NCI-H146 treated with DMSO at 0.1 percent for 48 hours (cell line): ENCODE measurements around the gene OFD1.
A peak's percentile ranks its signal among the peaks of the same experiment; 100 is the strongest.

Source experiments
- DNase-seq: peaks from one replicate; lab custom pipeline; 2025; ENCODE audit not compliant: unreplicated experiment; lab: John Stamatoyannopoulos, UW

Gene OFD1

DNA sequence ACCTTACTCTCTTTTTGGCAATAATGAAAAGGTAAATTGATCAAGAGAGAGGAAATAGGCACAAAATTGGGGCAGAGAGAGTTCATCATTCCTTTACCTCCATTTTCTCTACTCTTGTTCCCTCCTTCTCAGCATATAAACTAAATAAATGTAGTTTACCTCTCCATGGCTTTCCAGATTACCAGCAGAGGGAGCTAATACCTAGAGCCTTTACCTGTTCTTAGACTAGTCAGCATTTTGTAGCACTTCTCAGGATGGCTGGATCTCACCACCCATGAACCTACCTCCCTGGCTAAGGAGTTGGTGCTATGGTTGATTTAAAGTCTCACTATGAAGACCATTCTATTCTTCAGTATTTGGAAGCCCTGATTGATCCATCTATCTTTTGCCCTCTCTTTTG is 15.7 kb downstream of the OFD1 start:
- peak; percentile 57 for DNase-seq

DNA sequence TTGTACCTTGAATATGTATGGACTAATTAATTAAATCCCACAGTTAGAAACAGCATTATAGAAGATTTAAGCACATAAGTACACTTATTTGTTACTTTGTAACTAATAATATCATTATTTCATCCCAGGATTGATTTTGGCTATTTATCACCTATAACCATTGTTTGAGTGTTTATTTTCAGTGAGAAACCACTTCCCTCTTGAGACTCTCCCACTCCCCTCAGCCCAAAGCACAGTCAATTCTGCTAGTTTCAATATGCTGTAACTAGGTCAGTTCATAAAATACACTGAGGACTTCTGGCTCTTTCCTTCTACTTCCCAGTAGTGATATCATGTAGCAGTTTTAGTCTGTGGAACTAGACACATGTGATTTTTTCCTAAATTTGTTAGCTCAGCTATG is 16.3 kb downstream of the OFD1 start:
- DNase-seq, result no peak

DNA sequence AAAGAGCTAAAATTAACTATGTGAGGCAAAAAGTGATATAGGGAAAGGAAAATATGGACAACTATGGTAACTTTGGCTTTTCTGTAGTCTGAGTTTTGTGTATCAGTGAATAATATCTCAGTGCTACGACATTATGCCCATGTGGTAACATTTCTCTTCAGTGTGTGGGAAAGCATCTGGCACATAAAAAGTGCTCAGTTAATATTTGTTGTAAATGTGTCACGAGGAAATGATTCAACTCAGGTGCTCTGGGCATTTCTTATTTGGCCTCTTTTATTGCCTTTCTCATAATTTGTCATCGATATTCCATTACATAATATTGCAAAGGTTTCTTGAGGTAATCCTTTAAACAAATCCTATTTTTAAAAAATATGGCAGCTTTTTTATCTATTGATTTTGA is 17.6 kb downstream of the OFD1 start:
- no peak for DNase-seq

DNA sequence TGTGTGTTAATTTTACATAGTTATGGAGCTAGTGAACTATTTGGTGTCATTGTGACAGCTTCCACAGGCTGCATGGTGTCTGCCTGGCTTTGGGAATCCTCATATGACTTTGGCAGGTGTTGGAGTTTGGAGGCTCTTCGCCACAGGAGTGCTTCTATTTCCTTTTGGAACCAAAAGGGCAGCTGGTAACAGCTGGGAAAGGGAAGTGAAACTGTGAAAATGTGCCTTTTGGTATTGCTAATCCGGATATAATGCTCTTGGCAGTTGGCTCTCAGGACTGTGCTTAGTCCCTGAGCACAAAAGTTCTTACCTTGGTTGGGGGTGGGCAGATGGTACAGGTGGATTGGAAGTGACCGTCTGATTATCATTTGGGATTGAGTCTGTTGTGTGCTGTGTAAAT is 18.1 kb downstream of the OFD1 start:
- no peak for DNase-seq

DNA sequence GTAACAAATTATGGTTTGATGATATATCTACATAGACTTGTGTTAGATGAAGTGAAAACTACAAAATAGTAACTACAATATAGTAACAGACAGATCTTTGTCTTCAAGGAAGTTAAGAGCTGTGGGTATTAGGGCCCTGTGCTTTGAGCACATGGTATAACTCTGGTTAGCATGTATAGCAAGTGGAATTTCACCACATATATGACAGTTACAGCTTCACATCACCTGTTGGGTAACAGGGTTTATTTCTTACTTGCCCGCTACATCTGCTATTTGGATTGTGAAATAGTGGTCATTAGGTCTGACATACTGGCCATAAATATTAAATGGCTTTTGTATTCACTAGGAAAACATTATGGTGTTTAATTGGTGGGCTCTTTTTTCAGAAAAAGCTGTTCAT is 20.2 kb downstream of the OFD1 start:
- DNase-seq, result no peak

DNA sequence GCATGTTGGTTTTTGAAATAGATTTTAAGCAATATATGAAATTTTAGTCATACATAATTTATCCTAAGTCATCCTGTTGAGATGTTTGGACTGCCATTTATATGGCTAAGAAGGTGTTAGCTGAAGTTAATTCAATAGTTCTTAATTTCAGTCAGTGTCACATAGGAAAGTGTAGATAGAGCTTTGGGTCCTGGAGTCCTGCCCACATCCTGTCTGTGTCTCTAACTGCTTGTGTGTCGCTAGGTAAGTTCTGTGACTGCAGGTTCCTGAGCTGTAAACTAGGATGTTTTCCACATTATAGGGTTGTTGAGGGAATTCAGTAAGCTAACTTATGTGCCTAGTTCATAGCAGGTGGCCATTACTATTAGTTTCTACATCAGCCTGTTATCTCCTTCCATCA is 20.7 kb downstream of the OFD1 start:
- no peak for DNase-seq

DNA sequence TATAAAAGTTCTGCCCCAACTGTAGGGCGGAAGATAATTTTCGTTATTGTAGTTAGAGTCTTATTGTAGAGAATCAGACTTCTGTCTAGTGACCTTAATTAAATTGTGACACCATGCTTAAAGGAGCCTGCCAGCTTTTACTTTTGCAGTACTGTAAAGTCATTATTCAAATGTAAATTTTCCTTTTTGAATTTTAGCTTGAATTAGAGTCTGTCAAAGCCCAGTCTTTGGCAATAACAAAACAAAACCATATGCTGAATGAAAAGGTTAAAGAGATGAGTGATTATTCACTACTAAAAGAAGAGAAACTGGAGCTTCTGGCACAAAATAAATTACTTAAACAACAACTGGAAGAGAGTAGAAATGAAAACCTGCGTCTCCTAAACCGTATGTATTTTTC is 21.8 kb downstream of the OFD1 start:
- DNase-seq, result no peak

DNA sequence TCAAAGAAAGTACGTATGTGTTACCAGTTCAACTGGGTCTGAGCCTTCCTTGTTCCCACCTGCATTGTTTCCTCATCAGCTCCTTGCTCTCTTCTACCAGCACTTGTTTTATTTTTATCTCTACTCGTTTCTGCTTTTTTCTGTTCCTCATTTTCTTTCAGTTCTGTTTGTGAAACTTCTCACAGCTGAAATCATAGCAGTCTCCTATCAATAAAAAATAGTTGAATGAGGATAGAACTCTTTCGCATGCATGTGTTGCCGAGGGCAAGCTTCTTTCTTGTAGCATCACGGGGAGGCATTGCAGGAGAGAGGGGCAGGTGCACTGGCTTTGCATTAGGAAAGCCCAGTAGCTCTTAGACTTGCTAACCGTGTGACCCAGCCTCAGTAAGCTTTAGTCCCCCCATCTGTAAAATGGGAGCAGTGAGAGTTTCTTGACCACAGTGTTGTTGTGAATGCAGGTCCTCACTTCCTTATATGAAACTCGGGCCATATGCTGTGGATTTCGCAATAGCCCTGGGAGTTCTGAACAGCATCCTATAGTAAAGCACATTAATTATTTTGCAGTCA is 24.7 kb downstream of the OFD1 start:
- DNase-seq, result no peak

DNA sequence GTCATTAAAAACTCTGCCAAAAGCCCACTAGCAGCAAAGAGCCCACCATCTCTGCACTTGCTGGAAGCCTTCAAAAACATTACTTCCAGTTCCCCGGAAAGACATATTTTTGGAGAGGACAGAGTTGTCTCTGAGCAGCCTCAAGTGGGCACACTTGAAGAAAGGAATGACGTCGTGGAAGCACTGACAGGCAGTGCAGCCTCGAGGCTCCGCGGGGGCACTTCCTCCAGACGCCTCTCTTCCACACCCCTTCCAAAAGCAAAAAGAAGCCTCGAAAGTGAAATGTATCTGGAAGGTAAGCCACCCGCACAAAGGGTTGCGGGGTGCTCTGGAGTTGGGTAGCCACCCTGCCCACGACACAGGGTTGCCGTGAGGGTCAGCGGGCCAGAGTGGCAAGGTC is 25.9 kb downstream of the OFD1 start:
- DNase-seq, result no peak

DNA sequence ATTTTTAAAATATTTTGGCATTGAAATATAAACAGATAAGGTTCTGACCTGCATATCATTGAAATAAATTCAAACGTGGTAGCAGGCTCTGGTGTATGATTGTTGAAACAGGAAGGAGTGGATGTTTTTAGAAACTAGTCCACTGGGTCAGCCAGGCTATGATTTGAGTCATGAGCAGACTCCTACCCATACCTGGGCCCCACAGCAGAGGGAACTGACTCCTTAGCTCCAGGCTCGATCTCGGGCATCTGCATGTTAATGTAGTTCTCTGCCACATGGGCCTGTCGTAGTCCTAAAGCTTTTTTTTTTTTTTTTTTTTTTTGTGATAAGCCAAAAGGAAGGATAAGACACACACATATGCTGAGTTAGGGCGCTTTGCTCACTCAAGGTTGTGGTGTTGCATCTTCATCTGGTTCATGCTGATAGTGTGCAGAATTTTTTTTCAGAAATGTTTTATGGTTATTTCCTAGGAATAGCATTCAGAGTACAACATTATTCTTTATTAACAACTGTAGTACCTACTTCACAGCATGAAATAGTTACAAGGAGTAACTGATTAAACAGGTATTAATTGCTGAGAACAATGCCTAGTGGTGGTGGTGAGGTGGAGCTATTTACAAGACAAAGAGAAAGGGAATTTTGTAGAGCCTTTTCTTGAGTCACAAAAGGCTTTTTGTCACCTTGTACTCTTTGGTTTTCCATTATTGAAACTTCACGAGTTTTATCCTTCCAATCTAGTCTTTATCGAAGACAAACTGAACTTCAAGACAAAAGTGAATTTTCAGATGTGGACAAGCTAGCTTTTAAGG is 27.3 kb downstream of the OFD1 start:
- no peak for DNase-seq

DNA sequence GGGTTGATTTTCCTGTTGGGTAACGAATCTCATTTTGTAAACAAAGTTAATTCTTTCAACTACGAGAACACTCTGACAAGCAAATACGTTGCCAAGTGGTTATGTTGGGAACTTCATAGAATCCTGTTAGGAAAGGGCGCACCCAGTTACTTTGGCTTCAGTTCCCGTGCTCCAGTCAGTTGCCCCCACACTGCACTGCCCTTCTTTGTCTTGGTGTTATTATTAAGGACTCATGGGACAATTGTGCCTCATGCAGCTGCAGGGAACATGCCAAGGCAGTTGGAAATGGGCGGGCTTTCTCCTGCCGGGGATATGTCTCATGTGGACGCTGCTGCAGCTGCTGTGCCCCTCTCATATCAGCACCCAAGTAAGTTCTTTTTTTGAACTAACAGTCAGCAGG is 28.9 kb downstream of the OFD1 start:
- no peak for DNase-seq

DNA sequence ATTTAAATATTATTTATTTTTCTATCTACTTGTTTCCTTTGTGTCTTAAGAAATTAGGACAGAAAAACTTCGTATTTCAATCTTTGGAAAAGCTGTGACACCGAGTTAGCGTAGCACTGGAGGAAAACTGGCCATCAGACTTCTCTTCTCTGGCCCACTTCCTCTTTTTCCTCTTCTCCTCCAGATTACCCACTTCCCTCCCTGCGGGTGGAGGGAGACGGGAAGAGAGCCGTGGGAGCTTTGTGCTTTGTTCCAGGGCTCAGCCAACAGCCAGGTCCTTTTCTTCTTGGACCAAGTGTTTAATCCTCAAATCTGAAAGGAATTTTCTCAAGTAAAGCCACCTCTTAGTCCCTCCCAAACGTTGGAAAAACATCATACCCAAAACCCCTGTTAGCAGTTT is 29.7 kb downstream of the OFD1 start:
- no peak for DNase-seq

DNA sequence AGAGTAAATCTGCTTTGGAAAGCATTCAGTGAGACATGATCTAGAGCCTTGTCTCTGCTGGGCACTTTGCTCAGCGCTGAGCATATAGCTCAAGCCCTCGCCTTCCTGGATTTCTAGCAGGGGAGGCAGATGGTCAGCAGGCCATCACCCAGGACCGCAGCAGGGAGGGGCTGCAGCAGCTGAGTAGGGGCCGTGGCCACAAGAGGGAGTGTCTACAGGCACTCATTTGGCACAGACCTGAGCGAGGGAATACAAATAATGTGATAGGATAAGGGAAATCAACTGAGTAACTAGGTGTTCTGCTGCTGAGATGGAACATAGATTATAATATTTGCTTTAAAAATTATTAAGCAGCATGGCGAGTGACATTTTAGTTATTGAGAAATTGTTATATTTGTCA is 30.2 kb downstream of the OFD1 start:
- DNase-seq, result no peak

DNA sequence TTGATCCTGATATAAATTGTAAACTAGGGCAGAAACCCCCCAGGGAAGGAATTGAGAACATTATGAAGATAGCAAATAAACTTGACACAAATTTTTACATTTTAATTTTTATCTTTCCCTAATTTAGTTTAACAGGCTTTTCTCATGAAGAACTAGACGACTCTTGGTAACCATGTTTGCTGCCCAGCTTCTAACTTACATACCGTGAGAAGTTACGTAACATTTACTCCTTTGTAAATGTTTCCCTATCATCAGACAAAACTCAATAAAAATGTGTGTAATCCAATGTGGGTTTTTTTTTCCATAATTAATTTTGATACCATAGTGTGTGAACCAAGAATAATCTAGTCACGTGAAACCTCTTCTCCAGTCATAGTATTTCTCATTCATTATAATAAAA is 34.4 kb downstream of the OFD1 start:
- DNase-seq, result no peak

DNA sequence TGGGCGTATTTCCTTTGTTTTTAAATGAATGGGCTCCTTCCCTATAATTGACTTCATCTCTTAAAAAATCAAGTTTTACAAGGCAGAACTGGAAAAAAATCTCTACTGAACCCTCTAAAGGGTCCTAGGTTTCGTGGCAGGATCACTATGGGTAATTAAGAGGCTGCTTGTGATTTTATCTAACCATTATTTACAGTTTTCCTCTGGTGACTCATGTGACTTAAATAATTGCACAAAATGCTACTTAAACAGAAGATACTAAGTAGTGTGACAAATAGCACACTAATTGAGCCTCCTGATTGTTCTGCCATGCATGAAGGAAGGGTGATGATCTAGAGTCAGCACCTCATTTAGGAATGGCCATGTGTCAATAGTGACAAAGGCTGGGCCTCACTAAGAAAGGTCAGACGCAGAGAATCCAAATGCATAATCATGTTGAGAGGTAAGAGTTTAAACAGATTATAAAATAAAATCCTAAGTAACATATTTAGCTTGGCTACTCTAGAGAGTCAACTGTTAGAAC is 35.5 kb downstream of the OFD1 start:
- DNase-seq, result peak; percentile 69

DNA sequence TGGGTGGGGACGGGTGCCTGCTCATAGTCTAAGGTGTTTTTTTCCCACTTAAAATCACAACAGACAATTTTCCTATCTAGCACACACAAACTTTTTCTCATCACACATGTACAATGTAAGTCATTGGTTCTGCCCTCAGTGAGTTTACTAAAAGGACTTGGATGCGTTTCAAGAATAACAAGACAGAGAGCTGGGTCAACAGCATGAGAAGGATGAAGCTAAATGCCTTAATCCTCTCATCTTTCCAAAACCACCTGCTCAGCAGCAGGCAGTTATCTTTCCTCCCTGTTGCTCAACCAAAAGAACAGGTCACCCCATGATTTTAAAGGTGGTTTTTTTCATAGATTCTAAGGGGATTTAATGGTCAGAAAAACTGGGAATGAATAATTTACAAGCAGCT is 40.1 kb downstream of the OFD1 start:
- DNase-seq, result no peak

DNA sequence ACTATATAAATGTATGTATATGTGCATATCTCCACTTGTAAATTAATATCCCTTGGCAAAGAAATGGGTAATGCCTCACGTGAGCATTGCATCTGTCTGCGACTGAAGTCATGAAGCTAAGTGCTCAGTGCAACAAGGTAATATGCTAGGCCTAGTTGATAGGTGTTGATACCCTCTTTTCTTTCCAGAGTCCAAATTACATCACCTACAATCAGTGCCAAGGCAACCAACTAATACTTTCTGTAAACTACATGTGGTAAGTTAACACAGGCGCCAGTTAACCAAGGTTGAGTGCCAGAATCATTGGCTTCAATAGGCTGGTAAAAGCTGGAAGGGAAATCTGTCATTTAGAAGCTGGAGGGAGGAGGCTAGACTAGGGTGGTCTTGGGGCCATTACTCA is 41.3 kb downstream of the OFD1 start:
- no peak for DNase-seq

DNA sequence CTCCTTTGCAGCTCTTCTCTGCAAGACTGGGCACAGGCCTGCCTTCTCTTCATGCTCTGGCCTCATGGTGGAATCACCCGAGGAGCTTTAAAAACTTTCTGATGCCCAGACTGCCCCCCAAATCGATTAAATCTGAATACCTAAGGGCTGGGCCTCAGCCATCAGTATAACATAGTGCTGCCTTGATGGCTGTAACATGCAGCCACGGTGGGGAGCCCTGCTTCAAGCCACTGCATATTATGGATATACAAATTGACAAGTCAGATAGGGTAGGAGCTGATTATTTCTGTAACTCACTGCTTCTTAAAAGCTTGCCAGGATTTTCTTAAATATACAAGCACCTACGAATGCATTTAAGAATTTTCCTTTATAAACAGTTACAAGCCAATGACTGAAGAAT is 41.8 kb downstream of the OFD1 start:
- no peak for DNase-seq

DNA sequence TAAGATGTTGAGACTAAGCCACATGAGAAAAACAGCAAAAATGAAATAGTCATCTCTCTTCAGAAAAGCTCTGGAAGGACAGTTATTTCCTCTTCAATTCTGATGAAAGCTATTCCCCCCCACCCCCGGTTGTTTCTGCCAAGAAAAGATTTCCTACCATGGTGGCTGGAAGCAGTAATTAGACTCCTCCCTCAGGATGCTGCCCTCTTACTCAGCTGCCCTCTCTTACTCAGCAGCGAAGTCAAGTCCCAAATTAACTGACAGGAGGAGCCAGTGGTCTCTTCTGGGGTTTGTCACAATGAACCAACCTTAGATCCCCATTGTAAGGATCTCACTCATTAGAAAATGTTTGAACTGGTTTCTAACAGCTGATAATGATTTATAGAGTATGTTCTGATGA is 44.4 kb downstream of the OFD1 start:
- no peak for DNase-seq

DNA sequence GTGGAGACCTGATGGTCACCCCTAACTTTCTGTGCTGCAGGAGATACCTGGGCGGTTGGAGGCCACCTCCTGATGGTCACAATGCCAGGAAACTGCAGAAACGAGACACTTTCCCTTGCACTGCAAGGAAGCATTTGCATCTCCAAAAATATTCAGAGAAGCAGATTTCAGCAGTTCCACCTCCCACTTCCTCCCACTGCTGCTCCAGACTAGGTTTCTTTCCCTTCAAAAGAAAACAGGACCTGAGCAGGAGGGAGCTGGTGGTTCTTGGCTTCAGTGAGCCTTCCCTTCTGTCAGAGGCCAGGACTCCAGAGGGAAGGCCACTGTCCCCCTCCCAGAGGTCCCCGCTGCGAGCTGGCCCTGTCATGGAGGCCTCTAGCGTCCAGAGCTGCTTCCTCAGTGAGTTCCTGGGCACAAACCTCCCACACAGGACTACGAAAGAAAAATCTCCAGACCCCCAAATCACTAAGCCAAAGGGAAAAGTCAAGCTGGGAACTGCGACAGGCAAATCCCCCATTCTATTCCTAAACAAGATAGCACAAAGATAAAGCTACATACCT is 46.4 kb downstream of the OFD1 start:
- no peak for DNase-seq

DNA sequence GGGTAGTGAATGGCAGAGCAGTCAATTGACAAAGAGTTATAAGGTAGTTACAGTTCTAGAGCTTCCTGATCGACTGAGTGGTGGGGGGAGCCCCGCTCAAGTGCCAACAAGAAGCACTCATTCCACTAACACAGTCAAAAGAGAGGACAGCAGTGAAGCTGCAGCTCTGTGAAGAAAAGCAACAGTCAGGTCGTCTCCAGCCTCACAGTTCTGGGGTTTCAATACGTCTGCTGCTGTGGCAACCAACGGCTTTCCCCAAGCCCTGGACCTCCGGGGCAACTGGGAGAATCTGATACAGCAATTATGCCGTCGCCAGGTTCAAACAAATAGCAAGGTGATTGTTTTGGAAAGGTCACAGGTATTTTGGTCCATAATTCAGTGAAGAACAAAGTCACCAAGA is 51.5 kb downstream of the OFD1 start:
- peak; percentile 59 for DNase-seq
